UCSD-AML1 (cell line): Measurements from ENCODE around the gene MBTPS2.
"Not testable (repeated sequence)": the region's sequence is repeated elsewhere in the genome, so short reads cannot be mapped to it uniquely, and the experiment has no call there.

Source experiments
- DNase-seq: peaks from one replicate; lab custom pipeline; 2025; ENCODE audit not compliant: unreplicated experiment; lab: John Stamatoyannopoulos, UW

The MBTPS2 gene

GRCh38 chrX:21856504-21856903 lies 17.1 kb downstream of the MBTPS2 start:
- DNase-seq, result no peak

GRCh38 chrX:21863241-21863640 lies 23.8 kb downstream of the MBTPS2 start:
- no peak for DNase-seq

- no peak for DNase-seq
Observed at GRCh38 chrX:21865436-21865835, 26.0 kb downstream of the MBTPS2 start.

GRCh38 chrX:21870494-21870893 lies 31.1 kb downstream of the MBTPS2 start:
- DNase-seq, result no peak

- no peak for DNase-seq
Observed at GRCh38 chrX:21873063-21873775, 33.8 kb downstream of the MBTPS2 start.

GRCh38 chrX:21874182-21874581 lies 34.8 kb downstream of the MBTPS2 start:
- not testable (repeated sequence) for DNase-seq

- no peak for DNase-seq
Observed at GRCh38 chrX:21875013-21875412, 35.6 kb downstream of the MBTPS2 start.

- no peak for DNase-seq
Observed at GRCh38 chrX:21881881-21882574, 42.6 kb downstream of the MBTPS2 start.

- no peak for DNase-seq
Observed at GRCh38 chrX:21883258-21883657, 43.8 kb downstream of the MBTPS2 start.

GRCh38 chrX:21885568-21885967 lies 46.2 kb downstream of the MBTPS2 start:
- DNase-seq, result no peak

GRCh38 chrX:21905313-21905712 lies 65.9 kb downstream of the MBTPS2 start:
- DNase-seq, result peak; percentile 12

GRCh38 chrX:21905953-21906352 lies 66.5 kb downstream of the MBTPS2 start:
- DNase-seq, result no peak

GRCh38 chrX:21907260-21907659 lies 67.8 kb downstream of the MBTPS2 start:
- DNase-seq, result no peak

GRCh38 chrX:21911481-21911880 lies 72.1 kb downstream of the MBTPS2 start:
- no peak for DNase-seq

- no peak for DNase-seq
Observed at GRCh38 chrX:21912220-21912619, 72.8 kb downstream of the MBTPS2 start.

GRCh38 chrX:21912989-21913388 lies 73.6 kb downstream of the MBTPS2 start:
- DNase-seq, result no peak

- no peak for DNase-seq
Observed at GRCh38 chrX:21926116-21926515, 86.7 kb downstream of the MBTPS2 start.

- no peak for DNase-seq
Observed at GRCh38 chrX:21926527-21927278, 87.3 kb downstream of the MBTPS2 start.

- no peak for DNase-seq
Observed at GRCh38 chrX:21929209-21929608, 89.8 kb downstream of the MBTPS2 start.

- no peak for DNase-seq
Observed at GRCh38 chrX:21930986-21931385, 91.6 kb downstream of the MBTPS2 start.

- no peak for DNase-seq
Observed at GRCh38 chrX:21932292-21933002, 93.0 kb downstream of the MBTPS2 start.
